Fibroblast of pulmonary artery (primary cell): ENCODE data around the gene CNOT6L.

Source experiments
- DNase-seq: peaks from one replicate; pipeline ENCODE4 v3.0.0-alpha.2; 2010; ENCODE audit warnings: low read depth
- H3K4me3 ChIP-seq: replicated peaks from 2 replicates; pipeline ENCODE4 v1.5.1; 2011; ENCODE audit warnings: low read depth, mild to moderate bottlenecking, control low read depth, low read length, moderate library complexity
- TF ChIP-seq, protein P1 (sequence below): IDR thresholded peaks from 2 replicates; pipeline ENCODE4 v1.5.1; 2011; ENCODE audit warnings: mild to moderate bottlenecking, control low read depth, low read length, inconsistent platforms; ENCODE audit errors: missing control alignments

Gene CNOT6L

DNA sequence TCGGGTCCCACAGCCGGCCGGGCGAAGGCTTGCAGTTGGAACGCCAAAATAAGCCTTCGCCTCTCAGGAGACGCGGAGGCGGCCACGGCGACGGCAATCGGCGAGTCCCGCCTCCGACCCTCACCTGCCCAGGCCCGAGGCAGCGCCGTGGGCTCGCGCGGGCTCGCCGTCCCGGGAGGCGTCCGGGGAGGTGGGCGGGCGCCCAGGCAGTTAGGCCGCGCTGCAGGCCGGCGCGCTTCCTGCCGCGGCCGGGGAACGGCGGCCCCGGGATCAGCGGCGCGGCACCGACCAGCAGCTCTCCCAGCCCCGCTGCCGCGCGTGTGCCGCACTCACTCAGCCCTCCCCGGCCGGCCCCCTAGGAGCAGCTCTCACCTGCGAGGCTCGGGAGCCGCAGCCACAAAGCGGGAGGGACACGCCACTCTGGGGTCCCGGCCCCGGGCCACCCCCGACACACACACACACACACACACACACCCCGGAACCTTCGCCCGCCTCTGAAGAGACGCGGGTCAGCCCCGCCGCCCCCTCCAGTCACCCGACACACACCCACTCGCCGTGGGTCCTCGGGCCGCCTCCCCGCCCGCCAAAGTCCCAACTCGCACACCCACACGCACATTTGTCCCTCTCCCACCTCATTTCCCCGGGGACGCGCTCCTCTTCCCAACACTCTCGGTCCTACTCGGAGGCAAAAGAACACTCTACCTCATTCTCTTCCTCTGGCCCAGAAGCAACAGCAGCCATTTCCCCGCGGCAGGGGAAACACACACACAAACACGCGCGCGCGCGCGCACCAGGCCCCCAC lies at the start of gene CNOT6L:
TSS of gene CNOT6L (minus strand) at position 767 of the 802 bp plus-strand sequence. CDS start at position 707, 60 bp downstream.
- DNase-seq: peak; percentile 72
- TF ChIP-seq, protein P1, sequence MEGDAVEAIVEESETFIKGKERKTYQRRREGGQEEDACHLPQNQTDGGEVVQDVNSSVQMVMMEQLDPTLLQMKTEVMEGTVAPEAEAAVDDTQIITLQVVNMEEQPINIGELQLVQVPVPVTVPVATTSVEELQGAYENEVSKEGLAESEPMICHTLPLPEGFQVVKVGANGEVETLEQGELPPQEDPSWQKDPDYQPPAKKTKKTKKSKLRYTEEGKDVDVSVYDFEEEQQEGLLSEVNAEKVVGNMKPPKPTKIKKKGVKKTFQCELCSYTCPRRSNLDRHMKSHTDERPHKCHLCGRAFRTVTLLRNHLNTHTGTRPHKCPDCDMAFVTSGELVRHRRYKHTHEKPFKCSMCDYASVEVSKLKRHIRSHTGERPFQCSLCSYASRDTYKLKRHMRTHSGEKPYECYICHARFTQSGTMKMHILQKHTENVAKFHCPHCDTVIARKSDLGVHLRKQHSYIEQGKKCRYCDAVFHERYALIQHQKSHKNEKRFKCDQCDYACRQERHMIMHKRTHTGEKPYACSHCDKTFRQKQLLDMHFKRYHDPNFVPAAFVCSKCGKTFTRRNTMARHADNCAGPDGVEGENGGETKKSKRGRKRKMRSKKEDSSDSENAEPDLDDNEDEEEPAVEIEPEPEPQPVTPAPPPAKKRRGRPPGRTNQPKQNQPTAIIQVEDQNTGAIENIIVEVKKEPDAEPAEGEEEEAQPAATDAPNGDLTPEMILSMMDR: no peak
- H3K4me3 ChIP-seq: peak within 1 kb of the TSS; percentile 96

DNA sequence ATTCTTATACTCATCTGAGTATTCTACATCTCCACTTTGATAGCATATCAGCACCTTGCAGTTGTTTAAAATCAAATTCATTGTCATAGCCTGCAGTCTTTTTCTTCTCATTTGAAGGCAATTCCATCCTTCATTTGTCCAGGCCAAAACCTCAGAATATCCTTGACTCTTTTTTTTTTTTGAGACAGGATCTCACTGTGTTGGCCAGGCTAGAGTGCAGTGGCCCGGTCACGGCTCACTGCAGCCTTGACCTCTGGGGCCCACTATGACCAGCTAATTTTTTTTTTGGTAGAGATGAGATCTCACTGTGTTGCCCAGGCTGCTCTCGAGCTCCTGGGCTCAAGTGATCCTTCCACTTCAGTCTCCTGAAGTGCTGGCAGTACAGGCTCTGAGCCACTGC lies 46.1 kb upstream of the CNOT6L start:
- TF ChIP-seq, protein P1: no peak
- no peak overlapping the region for H3K4me3 ChIP-seq
- DNase-seq: no peak

DNA sequence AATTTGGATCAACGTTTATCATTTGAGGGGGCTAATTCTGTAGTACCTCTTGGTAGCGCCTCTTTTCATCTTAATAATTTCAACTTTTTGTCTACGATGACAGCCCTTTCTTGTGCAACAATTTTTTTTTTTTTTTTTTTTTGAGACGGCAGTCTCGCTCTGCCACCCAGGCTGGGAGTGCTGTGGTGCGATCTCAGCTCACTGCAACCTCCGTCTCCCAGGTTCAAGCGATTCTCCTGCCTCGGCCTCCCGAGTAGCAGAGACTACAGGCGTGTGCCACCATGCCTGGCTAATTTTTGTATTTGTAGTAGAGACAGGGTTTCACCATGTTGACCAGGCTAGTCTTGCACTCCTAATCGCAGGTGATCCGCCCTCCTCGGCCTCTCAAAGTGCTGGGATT lies 44.2 kb upstream of the CNOT6L start:
- DNase-seq: peak; percentile 9
- H3K4me3 ChIP-seq: peak overlapping the region; percentile 98

DNA sequence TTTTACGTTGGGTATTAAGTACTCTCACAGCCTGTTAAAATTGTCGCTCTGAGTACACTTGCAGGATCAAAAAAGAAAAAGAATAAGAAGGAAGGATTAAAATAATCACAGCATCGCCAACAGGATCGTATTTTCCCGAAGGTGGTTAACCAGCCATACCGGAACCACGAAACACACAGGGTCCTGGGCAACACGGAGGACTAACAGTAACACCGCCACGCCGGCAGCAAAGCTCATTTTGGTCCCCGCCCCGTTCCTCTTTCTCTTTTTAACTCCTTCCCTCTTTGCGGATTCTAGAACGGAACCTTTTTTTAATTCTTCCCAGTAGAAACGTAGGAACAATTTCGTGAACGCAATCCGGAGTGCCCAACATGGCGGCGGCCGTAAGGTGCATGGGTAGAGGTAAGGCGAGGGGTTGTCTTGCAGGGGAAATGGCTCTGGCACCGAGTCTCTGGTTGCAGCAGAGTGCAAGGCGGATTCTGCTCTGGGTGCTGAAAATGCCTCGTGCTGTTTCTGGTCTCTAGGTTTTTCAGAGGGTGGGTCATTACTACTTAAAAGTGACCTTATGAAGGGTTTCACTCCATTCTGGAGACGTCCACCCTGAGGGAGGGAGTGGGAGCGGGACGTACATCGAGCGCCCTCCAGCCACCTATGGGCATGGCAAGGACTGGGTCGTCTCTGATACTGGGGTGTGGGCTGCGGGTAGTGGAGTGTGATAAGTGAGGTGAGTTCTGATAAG lies 43.5 kb upstream of the CNOT6L start, which contains the start of gene MRPL1:
TSS of gene MRPL1 (plus strand) at position 353 of the 739 bp plus-strand sequence. CDS start at position 372, 19 bp downstream.
- TF ChIP-seq, protein P1: no peak
- H3K4me3 ChIP-seq: peak within 1 kb of the TSS; percentile 98
- peak; percentile 98 for DNase-seq

DNA sequence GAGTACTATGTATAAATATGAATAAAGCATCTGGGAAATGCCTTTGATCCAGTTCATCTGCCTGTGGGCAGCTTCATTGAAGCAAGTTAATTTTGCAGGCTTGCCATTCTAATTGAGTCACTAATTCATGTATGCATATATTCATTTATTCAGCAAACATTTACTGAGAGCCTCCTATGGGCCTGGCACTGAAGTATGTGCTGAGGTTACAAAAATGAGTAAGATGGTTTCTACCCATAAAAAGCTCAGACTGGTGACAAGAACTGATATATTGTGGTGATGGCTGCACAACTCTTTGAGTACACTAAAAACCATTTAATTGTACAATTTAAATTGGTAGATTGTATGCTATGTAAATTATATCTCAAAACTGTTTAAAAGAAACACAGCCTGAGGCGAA lies 42.3 kb upstream of the CNOT6L start:
- no peak for DNase-seq
- TF ChIP-seq, protein P1: no peak
- peak overlapping the region; percentile 98 for H3K4me3 ChIP-seq

DNA sequence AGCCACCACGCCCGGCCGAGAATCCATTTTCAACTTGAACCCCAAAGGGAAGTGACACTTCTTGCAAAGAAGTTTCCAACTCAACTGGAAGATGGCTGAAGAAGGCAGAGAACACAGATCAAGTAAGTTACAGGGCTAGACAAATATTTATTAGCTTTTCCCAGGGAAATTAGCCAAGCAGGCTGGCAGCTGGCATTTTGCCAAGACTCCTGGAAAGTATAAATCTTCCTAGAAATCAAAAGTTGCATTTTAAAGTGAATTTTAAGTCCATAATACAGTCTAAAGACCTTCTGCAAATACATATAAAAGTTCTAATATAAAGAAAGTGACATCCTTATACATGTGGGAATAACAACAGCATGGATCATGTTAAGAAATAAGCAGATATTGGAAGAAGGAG lies 40.1 kb upstream of the CNOT6L start:
- TF ChIP-seq, protein P1: no peak
- no peak for DNase-seq

DNA sequence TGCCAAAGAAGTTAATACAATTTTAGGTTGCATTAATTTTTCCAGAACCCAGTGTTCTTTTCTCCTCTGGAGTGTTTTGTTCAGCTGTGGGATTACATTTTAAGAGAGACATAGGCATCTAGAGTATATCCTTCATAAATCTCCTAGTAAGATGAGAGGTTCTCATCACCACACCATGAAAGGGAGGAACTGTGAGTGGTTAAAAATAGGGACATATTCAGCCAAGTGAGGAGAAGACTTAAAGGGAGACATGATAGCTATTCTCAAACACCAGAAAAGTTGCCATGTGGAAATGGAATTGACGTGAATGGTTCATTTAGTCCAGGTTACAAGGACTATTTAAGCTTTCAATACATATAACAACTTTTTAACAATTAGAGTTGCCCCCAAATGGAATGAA lies 37.0 kb upstream of the CNOT6L start:
- DNase-seq: no peak
- H3K4me3 ChIP-seq: no peak overlapping the region
- TF ChIP-seq, protein P1: no peak

More for the DNA sequence above, 40.1 kb upstream of the CNOT6L start:
- no peak overlapping the region for H3K4me3 ChIP-seq
